ENCODE measurements around the gene FAM210B. TPM values are rescaled to one million over a fixed set of nuclear protein-coding genes. Genes with fewer than 3 reads are reported as not detected.
A peak's percentile ranks its signal among the peaks of the same experiment; 100 is the strongest.

FAM210B gene
- total and polyA plus RNA-seq, 9 of the 15 experiments (the other 6 are each of a cell fraction or from before 2014, with no cell fraction given) = 12.1 to 87.3 (median 47.6) TPM

DNA sequence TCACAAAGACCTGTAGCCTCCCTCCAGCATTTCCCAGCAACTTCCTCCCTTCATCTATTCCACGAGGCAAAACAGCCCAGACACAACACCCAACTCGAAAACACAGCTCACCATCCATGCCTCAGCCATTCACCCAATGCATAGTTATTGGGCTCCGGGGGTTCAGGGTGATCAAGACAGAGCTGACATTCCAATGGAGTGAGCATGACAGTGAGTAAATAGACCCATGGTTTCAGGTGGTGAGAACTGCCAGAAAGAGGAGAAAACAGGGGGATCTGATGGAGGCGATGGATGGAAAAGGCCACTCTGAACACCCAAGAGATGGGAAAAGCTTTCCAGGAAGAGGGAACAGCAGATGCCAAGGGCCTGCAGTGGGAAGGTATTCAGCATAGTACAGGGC is 59.1 kb downstream of the FAM210B start:
- no peak for ATAC-seq
- Histone ChIP-seq H3K9me3 (replicated peaks; ENCODE audit: control insufficient read depth, insufficient read depth, low read depth, low read length) (no peaks in the 10 kb centered on the region), H4K20me1 (replicated peaks; ENCODE audit: control insufficient read depth, insufficient read depth, low read length) (no peaks in the 10 kb centered on the region; the same call in 1 of the 2 replicates), H3K9me1 (ENCODE audit: control insufficient read depth, insufficient read depth, low read length) (no peaks in the 10 kb centered on the region), H2AFZ (ENCODE audit: low read depth, low read length) (no peak overlapping the region), H3K36me3 (ENCODE audit: control insufficient read depth, insufficient read depth, low read length) (peaks cover 67% of the 10 kb centered on the region), H3K27ac (ENCODE audit: extremely low read depth, low read depth, low read length) (peak overlapping the region; percentile 85), H3K9ac (ENCODE audit: insufficient read depth in 1 of 2, low read depth in 2 of 2, low read length in 2 of 2) (peak overlapping the region; percentile 56 to 77; a peak in 3 of 4 replicates), H3K27me3 (ENCODE audit: control insufficient read depth in 2 of 2, insufficient read depth in 2 of 2, low read length in 2 of 2) (no peaks in the 10 kb centered on the region), H3K4me3 (peak overlapping the region; percentile 77), H3K4me2 (ENCODE audit: insufficient read depth, low read length) (peak overlapping the region; percentile 78), H3K4me1 (replicated peaks in 1 of 2; ENCODE audit: control insufficient read depth in 2 of 2, insufficient read depth in 2 of 2, low read length in 2 of 2) (peaks cover 26 to 73% of the 10 kb centered on the region in 2 experiments), H3K79me2 (ENCODE audit: control insufficient read depth, insufficient read depth, low read length) (peaks cover 100% of the 10 kb centered on the region)
- POLR2A ChIA-PET = interaction anchor here (0.9 to 1.9 kb wide), 10 partner anchors 8 to 67 kb away, joined by 3 to 9 read pairs (median 4); partner anchors contain the start of genes AURKA, CSTF1 and RTF2
- in situ Hi-C loops (cut with MboI) (no loop called here), intact Hi-C loops (cut with micrococcal nuclease) (no loop called here)
- WGBS (ENCODE audit: insufficient coverage, low coverage, missing lambda C conversion rate) = 34% methylated on average over 4 of the region's 4 CpGs
- no TSS peak for BruUV-seq (replicated peaks)
- DNase-seq (ENCODE audit: extremely low read depth in 1 of 4, low spot score in 3 of 4) = no peak
- FAIRE-seq = no peak
- CTCF ChIA-PET (ENCODE audit: low intra/inter-chr PET ratio) = no interaction called here
- no peak for TF ChIP-seq PHTF2 (CRISPR knock-in tag; IDR thresholded peaks at IDR 0.05)
- TF ChIP-seq, protein P1, sequence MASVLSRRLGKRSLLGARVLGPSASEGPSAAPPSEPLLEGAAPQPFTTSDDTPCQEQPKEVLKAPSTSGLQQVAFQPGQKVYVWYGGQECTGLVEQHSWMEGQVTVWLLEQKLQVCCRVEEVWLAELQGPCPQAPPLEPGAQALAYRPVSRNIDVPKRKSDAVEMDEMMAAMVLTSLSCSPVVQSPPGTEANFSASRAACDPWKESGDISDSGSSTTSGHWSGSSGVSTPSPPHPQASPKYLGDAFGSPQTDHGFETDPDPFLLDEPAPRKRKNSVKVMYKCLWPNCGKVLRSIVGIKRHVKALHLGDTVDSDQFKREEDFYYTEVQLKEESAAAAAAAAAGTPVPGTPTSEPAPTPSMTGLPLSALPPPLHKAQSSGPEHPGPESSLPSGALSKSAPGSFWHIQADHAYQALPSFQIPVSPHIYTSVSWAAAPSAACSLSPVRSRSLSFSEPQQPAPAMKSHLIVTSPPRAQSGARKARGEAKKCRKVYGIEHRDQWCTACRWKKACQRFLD (CRISPR knock-in tag; IDR thresholded peaks at IDR 0.05) = no peak
- TF ChIP-seq EZH2 (IDR thresholded peaks at IDR 0.05; ENCODE audit: borderline replicate concordance, low read depth, low read length) = no peak
- TF ChIP-seq ZNF785 (CRISPR knock-in tag; IDR thresholded peaks at IDR 0.05) = no peak
- no peak for TF ChIP-seq NR4A1 (CRISPR knock-in tag; IDR thresholded peaks at IDR 0.05)
- TF ChIP-seq NR4A1 (tag; IDR thresholded peaks at IDR 0.05) = no peak
- no peak for TF ChIP-seq MEF2D (tag; conservative IDR thresholded peaks at IDR 0.05; ENCODE audit: low read depth)
- no peak for TF ChIP-seq JUND (IDR thresholded peaks at IDR 0.05; ENCODE audit: borderline replicate concordance, low read depth, low read length)
- TF ChIP-seq JUND (tag; IDR thresholded peaks at IDR 0.05; ENCODE audit: borderline replicate concordance, low read depth, low read length) = no peak
- TF ChIP-seq, protein P2, sequence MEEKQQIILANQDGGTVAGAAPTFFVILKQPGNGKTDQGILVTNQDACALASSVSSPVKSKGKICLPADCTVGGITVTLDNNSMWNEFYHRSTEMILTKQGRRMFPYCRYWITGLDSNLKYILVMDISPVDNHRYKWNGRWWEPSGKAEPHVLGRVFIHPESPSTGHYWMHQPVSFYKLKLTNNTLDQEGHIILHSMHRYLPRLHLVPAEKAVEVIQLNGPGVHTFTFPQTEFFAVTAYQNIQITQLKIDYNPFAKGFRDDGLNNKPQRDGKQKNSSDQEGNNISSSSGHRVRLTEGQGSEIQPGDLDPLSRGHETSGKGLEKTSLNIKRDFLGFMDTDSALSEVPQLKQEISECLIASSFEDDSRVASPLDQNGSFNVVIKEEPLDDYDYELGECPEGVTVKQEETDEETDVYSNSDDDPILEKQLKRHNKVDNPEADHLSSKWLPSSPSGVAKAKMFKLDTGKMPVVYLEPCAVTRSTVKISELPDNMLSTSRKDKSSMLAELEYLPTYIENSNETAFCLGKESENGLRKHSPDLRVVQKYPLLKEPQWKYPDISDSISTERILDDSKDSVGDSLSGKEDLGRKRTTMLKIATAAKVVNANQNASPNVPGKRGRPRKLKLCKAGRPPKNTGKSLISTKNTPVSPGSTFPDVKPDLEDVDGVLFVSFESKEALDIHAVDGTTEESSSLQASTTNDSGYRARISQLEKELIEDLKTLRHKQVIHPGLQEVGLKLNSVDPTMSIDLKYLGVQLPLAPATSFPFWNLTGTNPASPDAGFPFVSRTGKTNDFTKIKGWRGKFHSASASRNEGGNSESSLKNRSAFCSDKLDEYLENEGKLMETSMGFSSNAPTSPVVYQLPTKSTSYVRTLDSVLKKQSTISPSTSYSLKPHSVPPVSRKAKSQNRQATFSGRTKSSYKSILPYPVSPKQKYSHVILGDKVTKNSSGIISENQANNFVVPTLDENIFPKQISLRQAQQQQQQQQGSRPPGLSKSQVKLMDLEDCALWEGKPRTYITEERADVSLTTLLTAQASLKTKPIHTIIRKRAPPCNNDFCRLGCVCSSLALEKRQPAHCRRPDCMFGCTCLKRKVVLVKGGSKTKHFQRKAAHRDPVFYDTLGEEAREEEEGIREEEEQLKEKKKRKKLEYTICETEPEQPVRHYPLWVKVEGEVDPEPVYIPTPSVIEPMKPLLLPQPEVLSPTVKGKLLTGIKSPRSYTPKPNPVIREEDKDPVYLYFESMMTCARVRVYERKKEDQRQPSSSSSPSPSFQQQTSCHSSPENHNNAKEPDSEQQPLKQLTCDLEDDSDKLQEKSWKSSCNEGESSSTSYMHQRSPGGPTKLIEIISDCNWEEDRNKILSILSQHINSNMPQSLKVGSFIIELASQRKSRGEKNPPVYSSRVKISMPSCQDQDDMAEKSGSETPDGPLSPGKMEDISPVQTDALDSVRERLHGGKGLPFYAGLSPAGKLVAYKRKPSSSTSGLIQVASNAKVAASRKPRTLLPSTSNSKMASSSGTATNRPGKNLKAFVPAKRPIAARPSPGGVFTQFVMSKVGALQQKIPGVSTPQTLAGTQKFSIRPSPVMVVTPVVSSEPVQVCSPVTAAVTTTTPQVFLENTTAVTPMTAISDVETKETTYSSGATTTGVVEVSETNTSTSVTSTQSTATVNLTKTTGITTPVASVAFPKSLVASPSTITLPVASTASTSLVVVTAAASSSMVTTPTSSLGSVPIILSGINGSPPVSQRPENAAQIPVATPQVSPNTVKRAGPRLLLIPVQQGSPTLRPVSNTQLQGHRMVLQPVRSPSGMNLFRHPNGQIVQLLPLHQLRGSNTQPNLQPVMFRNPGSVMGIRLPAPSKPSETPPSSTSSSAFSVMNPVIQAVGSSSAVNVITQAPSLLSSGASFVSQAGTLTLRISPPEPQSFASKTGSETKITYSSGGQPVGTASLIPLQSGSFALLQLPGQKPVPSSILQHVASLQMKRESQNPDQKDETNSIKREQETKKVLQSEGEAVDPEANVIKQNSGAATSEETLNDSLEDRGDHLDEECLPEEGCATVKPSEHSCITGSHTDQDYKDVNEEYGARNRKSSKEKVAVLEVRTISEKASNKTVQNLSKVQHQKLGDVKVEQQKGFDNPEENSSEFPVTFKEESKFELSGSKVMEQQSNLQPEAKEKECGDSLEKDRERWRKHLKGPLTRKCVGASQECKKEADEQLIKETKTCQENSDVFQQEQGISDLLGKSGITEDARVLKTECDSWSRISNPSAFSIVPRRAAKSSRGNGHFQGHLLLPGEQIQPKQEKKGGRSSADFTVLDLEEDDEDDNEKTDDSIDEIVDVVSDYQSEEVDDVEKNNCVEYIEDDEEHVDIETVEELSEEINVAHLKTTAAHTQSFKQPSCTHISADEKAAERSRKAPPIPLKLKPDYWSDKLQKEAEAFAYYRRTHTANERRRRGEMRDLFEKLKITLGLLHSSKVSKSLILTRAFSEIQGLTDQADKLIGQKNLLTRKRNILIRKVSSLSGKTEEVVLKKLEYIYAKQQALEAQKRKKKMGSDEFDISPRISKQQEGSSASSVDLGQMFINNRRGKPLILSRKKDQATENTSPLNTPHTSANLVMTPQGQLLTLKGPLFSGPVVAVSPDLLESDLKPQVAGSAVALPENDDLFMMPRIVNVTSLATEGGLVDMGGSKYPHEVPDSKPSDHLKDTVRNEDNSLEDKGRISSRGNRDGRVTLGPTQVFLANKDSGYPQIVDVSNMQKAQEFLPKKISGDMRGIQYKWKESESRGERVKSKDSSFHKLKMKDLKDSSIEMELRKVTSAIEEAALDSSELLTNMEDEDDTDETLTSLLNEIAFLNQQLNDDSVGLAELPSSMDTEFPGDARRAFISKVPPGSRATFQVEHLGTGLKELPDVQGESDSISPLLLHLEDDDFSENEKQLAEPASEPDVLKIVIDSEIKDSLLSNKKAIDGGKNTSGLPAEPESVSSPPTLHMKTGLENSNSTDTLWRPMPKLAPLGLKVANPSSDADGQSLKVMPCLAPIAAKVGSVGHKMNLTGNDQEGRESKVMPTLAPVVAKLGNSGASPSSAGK (IDR thresholded peaks at IDR 0.05) = no peak
- no peak for TF ChIP-seq BHLHE40 (IDR thresholded peaks at IDR 0.05; ENCODE audit: low read length)
